ENCODE results near the gene TMEFF1. TPM values are rescaled to one million over a fixed set of nuclear protein-coding genes. Genes with fewer than 3 reads are reported as not detected.

TMEFF1 gene
- total and polyA plus RNA-seq, 2 of the 8 experiments (the other 6 are each of a cell fraction or from before 2014, with no cell fraction given) = 13.5 to 68.2 TPM

DNA sequence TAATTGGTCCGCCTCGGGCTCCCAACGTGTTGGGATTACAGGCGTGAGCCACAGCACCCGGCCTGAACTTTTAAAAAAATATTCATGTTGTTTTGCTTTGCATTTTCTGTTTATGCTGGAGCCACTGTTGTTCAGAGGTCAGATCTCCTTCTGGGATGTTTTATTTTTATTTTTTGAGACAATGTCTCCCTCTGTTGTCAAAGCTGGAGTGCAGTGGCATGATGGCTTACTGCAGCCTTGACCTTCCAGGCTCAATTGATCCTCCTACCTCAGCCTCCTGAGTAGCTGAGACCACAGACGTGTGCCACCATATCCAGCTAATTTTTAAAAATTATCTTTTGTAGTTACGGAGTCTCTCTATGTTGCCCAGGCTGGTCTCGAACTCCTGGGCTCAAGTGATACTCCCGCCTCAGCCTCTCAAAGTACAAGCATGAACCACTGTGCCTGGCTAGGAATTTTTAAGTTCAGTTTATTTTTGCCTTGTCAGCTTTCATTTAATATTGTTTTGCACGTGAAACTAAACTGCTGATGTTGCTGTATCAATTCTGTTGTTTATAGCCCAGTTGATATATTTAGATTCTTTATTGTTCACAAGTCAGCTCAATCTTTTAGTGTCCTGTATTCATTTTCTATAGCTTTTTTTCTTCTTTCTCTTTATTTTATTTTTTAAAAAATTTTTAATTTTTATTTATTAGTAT lies 13.7 kb downstream of the TMEFF1 start (continued):
- TF ChIP-seq CTBP2 (IDR thresholded peaks at IDR 0.05; ENCODE audit: borderline replicate concordance, insufficient read depth, insufficient read length, low read length) (no peak), EZH2 (IDR thresholded peaks at IDR 0.05; ENCODE audit: low read depth, low read length, severe bottlenecking) (no peak), SAP30 (IDR thresholded peaks at IDR 0.05; ENCODE audit: insufficient read depth, insufficient replicate concordance, low read length) (no peak), TEAD4 (IDR thresholded peaks at IDR 0.05; ENCODE audit: low read depth, low read length) (no peak), ZNF274 (IDR thresholded peaks at IDR 0.05; ENCODE audit: borderline replicate concordance, extremely low read depth, low read length) (no peak)
- TF ChIP-seq, protein P1, sequence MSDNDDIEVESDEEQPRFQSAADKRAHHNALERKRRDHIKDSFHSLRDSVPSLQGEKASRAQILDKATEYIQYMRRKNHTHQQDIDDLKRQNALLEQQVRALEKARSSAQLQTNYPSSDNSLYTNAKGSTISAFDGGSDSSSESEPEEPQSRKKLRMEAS (IDR thresholded peaks at IDR 0.05) = no peak
